ENCODE data around the gene SGPP1.

- TF ChIP-seq CTCF (optimal IDR thresholded peaks at IDR 0.05 in 1 of 3, IDR thresholded peaks at IDR 0.05 in 1 of 3, conservative IDR thresholded peaks at IDR 0.05 in 1 of 3; ENCODE audit: extremely low read depth in 1 of 3, insufficient read depth in 2 of 3, low read length in 3 of 3) (no peak), EZH2 (IDR thresholded peaks at IDR 0.05; ENCODE audit: low read length) (no peak)
Observed at GRCh38 chr14:63686926-63687325, 40.9 kb downstream of the SGPP1 start.
